HG03135 (cell line): ENCODE data around the gene TAF10.

ENCODE experiments used
- ATAC-seq: cut with Tn5 transposase; IDR thresholded peaks from one replicate; pipeline ENCODE4 v1.9.1; 2021; ENCODE audit warnings: mild to moderate bottlenecking, moderate library complexity; ENCODE audit not compliant: unreplicated experiment

TAF10 gene

GRCh38 chr11:6586434-6587359 is 25.3 kb downstream of the TAF10 start:
- no peak for ATAC-seq

- no peak for ATAC-seq
These were observed 27.5 kb downstream of the TAF10 start for GRCh38 chr11:6584528-6584927.

GRCh38 chr11:6583584-6583983 is 28.4 kb downstream of the TAF10 start:
- no peak for ATAC-seq

- ATAC-seq = no peak
These were observed 32.3 kb downstream of the TAF10 start for GRCh38 chr11:6579681-6580080.

- ATAC-seq = no peak
These were observed 33.9 kb downstream of the TAF10 start for GRCh38 chr11:6578134-6578533.

GRCh38 chr11:6576471-6577373 is 35.3 kb downstream of the TAF10 start:
- ATAC-seq = no peak

- ATAC-seq = no peak
These were observed 37.0 kb downstream of the TAF10 start for GRCh38 chr11:6574816-6575715.

- ATAC-seq = no peak
These were observed 39.8 kb downstream of the TAF10 start for GRCh38 chr11:6572215-6572614.

- ATAC-seq = no peak
These were observed 40.5 kb downstream of the TAF10 start for GRCh38 chr11:6571434-6572008.

GRCh38 chr11:6570691-6571427 is 41.2 kb downstream of the TAF10 start:
- no peak for ATAC-seq

- ATAC-seq = no peak
These were observed 42.3 kb downstream of the TAF10 start for GRCh38 chr11:6569706-6570105.

- ATAC-seq = no peak
These were observed 43.7 kb downstream of the TAF10 start for GRCh38 chr11:6568191-6568918.

GRCh38 chr11:6567371-6567745 is 44.7 kb downstream of the TAF10 start:
- ATAC-seq = no peak

GRCh38 chr11:6566704-6567370 is 45.2 kb downstream of the TAF10 start:
- no peak for ATAC-seq

- no peak for ATAC-seq
These were observed 45.9 kb downstream of the TAF10 start for GRCh38 chr11:6565988-6566703.

GRCh38 chr11:6565325-6565724 is 46.7 kb downstream of the TAF10 start:
- ATAC-seq = no peak

GRCh38 chr11:6563667-6564066 is 48.3 kb downstream of the TAF10 start:
- no peak for ATAC-seq

- ATAC-seq = no peak
These were observed 48.8 kb downstream of the TAF10 start for GRCh38 chr11:6563121-6563619.
